GM21526 (cell line): ENCODE data around the gene CDHR5.
"Not testable (repeated sequence)": the region's sequence is repeated elsewhere in the genome, so short reads cannot be mapped to it uniquely, and the experiment has no call there.

Source experiments
- ATAC-seq: cut with Tn5 transposase; IDR thresholded peaks from one replicate; pipeline ENCODE4 v1.9.1; 2021; ENCODE audit warnings: moderate library complexity; ENCODE audit not compliant: unreplicated experiment, low FRiP score

Gene CDHR5

DNA sequence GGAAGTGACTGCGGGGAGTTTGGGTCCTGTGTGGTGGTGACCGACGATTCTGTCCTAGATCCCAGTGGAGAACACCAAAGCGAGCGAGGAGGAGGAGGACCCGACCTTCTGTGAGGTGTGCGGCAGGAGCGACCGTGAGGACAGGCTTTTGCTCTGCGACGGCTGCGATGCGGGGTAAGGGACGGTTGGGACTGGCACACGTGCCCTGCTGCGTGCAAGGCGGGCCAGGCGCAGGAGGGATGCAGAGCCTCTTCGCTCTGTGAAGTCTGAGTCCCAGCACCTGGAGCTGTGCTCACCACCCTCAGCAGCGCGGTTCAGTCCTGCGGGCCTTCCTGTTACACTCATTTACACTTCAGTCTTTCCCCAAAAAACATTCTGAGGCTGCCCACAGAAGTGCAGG lies 32.3 kb downstream of the CDHR5 start:
- no peak for ATAC-seq

DNA sequence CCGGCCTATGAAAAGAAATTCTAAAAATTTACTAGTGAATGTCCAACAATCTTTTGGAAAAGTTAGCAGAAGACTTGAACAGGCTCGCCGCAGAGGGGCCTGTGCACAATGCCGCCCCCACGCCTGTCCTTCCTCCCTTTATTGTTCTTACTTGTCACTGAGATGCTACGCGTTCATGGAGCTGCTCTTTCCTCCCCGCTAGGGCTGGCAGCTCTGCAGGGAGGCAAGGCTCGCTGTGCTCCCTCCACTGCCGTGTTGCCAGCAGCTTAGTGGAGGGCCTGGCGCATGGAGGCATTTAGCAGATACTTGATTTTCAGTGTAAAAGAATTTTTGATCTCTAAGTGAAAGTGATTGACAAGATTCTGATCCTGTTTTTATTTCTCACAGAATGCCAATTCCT lies 33.8 kb downstream of the CDHR5 start:
- ATAC-seq, result no peak

DNA sequence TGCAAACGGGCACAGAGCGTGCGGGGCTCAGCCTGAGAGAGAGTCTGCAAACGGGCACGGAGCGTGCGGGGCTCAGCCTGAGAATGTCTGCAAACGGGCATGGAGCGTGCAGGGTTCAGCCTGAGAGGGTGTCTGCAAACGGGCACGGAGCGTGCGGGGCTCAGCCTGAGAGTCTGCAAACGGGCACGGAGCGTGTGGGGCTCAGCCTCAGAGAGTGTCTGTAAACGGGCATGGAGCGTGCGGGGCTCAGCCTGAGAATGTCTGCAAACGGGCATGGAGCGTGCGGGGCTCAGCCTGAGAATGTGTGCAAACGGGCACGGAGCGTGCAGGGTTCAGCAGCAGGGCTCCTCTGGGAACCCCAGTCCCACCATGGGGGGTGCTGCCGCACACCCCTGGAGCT lies 35.0 kb downstream of the CDHR5 start:
- no peak for ATAC-seq

DNA sequence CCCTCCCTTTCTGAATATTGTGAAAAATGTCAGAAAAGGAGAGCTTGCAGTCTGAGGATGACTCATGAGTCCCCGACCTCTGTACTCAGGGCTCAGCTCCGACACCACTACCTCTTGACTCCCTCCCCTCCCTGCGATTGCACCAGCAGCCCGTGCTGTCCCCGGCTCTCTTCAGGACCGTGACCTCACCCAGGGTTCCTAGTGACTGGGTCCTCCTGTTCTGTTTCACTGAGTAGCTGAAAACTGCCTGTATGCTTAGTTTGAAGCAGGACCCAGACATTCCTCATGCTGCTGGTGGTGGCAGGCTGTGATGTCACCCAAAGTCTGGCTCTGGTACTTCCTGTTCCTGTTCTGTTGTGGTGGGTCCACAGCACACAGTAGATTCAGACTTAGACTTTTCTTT lies 36.8 kb downstream of the CDHR5 start:
- ATAC-seq, result no peak

DNA sequence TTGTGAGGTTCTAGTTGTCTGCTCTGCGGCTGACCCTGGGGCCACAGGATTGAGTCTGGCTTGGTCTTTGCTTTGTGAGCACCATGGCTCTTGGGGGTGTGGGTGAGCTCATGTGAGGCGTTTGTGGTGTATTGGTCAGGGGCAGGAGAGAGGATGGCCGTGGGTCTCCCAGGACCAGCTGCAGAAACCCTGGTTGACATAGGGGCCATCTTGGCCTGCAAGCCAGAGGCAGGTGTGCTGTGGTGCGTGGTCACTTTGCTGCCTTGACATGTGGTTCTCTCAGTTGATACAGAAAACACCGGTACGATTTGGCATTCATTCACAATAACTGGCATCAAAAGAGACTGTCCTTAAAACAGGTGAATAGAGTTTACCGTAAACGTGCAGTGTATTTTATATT lies 37.2 kb downstream of the CDHR5 start:
- no peak for ATAC-seq

DNA sequence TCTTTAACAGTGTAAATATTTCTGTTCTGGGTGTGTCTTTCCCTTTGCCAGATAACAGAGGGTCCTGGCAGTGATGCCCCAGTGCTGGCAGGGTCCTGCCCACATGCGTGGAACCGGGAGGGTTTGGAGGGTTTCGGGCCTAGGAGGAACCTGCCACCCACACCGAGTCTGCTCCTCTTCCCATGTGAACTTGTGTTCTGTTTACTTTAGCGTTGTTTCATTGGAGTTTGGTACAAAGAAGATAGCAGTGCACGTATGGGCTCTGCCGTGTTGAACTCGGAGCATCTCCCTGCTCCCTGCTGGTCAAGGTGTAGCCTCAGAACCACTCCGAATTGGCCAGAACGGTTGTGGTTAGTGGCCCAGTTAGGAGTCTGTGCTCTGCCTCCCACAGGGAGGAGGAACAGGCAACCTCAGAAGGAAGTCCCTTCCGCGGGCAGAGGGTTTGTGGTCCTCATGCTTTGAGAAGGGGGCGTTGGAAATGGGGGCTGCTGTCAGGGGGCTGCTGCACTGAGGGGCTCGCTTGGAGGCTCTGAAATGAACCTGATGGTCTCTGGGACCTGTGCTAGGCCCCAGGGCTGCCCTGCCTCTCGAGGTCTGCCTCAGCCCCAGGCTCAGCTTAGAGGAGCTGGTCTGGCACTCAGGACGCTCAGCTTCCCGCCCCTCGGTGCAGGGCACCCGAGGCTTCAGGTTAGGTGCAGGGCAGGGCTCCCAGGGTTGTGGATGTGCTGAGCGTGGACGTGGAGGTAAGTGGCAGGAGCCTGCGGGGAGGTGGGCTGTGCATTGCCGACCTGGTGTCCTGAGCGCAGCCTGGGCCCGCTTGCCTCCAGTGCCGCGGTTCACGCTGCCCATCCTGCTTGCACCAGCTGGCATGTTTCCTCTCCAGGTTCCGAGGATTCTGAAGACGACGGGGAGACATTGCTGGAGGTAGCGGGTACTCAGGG lies 38.1 kb downstream of the CDHR5 start:
- no peak for ATAC-seq

DNA sequence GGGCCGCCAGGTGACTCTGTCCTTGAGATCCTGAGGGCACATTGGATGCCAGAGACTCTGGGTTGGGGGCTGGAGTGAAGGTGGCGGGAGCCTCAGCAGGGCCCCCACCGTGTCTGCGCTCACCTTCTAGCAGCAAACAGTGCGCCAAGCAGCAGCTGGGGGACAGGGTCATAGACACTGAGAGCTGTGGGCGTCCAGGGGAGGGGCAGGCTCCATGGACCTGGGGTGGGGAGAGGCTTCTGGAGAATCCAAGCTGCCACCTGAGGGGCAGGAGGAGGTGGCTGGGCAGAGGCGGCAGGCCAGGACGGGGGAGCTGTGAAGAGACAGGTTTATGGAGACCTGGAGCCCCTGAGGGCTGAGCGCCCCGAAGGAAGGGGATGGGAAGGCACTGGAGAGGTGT lies 40.5 kb downstream of the CDHR5 start:
- no peak for ATAC-seq

DNA sequence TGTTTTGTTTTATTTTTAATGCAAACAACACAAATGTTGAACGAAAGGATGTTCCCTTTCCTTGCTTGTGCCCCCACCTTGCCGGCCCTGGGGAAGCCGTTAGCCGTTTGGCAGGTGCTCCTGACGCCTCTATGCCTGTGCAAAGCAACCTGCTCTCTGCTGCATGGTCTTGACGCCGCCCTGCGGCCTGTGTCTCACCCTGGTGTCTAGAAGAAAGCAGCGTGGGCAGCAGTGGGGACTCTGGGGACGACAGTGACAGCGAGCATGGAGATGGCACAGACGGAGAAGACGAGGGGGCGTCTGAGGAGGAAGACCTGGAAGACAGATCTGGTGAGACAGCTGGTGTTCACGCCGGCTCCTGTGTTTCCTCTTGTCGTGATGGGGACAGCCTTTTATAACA lies 43.0 kb downstream of the CDHR5 start:
- no peak for ATAC-seq

DNA sequence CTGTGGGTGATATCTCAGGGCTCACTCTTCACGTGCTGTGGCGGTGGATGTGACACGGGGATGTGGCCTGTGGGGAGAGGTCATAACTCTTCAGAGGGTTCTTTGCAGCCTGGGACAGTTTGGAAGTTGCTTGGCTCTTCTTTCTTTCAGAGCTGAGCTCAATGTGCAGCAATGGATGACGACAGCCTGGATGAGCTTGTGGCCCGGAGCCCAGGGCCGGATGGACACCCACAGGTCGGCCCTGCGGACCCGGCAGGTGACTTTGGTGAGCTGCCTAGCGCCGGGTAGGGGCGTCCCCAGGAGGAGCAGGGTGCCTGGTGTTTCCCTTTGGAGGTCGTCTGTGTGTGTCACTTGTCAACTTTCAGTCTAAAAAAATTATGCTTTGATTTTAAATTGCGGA lies 43.4 kb downstream of the CDHR5 start:
- no peak for ATAC-seq

DNA sequence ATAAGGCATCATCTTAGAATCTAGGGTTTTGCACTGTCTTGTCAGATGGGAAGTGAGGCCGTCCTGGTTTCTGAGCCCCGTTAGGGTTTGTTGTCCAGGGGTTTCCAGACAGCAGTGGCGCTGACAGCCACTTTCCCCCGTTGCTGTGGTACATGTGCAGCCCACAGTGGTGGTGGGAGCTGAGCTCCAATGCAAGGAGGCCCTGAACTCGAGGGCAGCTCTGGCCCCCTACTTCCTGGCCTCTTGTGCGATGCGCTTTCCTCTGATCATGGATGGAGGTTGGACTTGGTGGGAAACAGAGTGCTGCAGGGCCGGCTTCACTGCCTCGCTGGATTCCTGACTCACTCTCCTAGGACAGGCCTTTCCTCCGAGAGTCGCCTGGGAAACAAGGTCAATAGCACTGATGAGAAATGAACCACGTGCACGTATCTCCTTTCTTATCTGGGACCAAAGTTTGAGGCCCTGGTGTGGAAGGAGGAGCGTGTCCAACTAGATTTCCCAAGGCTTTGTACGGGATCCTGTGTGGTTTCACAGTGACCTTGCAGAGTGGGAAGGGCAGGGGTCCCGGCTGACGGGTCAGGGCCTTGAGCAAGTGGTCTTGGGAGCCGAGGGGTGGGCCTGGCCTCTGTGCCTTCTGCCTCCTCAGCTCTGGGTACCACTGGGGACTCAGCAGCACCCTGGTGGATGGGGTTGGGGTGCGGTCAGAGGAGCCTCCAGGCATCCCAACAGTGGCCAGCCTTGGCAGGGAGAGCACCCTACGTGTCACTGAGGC lies 44.7 kb downstream of the CDHR5 start:
- ATAC-seq, result no peak

DNA sequence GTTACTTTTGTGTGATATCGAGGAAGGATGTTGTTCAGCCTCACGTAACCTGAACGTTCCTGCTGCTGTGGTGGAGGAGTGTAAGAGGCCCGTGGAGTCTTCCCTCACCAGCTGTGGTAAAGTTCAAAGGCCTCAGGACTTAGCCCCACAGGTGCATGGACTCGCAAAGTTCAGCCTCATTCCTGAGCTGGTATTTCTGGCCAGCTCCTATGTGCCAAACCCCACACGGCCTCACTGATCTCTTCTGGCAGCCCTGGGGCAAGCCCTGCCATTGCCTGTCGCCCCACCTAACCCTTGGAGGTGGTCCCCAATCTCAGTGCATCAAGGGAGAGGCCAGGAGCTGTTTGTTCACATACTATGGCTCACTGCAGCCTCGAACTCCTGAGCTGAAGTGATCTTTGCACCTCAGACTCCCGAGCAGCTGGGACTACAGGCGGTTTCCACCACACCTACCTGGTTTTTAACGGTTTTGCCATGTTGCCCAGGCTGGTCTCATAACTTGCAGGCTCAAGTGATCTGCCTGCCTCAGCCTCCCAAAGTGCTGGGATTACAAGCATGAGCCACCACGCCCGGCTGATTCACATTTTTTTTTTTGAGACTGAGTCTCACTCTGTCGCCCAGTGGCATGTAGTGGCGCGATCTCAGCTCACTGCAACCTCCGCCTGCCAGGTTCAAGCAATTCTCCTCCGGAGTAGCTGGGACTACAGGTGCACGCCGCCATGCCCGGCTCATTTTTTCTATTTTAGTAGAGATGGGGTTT lies 46.3 kb downstream of the CDHR5 start:
- no peak for ATAC-seq

DNA sequence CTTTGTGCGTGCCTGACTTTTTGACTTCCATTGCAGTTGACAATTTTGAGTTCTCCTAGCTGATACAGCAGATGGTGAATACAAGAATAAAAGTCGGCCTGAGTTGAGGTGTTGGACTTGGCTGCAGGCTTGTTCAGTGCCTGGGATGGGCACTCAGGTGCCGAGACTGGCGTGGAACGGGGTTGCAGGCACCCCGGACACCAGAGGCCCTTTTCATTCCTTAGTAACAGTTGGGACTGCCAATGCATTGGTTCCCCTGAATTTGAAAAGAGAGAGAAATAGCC lies 47.2 kb downstream of the CDHR5 start:
- ATAC-seq, result no peak

DNA sequence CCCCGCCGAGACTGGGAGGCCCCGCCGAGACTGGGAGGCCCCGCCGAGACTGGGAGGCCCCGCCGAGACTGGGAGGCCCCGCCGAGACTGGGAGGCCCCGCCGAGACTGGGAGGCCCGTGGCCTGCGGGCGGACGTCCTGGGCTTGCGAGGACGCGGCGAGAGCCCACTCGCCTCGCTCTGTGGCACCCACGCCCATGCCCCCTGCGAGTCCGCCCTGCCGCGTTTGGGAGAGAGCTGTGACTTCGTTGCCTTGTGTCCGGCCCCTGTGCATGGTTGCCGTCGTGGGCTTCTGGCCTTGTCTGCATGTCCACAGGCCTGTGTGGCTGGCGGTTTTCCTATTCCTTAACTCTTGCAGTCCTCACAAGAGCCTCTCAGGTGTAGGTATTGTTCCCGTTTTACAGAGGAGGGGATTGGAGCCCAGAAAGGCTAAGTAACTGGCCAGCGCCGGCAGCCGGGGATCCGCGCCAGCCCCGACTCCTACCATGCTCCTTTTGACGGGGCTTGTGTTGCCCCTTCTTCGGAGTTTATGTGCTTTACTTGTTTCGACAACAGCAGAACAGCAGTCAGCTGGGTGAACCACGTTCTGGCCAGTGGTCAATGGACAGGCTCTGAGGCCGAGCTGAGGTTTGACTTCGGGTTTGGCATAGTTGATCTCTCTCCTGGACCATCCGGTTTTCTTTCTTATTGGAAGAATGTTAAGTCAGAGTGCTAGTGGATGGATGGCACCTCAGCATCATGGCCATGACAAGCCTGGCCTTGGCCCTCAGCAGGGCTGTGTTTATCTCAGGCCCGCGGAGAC lies 47.7 kb downstream of the CDHR5 start:
- no peak for ATAC-seq

DNA sequence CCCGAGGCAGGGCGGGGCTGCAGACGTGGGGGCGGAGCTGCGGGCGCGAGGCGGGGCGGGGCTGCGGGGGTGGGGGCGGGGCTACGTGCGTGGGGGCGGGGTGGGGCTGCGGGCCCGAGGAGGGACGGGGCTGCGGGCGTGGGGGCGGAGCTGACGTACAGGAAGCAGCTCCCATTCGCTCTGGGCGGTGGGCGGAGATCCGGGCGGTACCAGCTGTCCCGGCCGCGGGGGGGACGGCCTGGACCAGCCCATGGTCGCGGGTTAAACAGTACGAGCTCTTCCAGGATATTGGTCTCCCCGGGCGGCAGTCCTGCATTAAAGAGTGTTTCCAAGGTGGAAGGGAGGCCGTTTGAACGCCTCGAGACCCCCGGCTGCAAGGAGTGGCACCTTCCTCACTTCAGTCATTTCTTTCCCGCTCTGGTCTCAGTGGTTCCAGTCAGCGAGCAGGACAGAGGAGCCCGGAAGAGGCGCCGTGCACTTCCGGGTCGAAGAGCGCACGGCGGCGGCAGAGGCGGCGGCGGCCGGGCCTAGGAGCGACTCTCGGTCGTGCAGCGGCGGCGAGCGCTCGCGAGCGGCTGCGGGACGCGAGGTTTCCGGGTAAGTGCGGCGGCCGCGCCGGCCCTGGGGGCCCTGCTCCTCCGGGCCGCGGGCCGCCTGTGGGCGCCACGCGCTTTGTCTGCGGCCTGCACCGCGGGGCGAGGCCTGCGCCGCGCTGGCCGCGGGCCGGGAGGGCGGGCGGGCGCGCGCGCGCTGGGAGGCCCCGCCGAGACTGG lies 48.6 kb downstream of the CDHR5 start, which contains the start of gene PHRF1:
PHRF1 (plus strand) TSS at position 475 of the 773 bp plus-strand sequence. CDS start 5,043 bp downstream, outside the sequence.
- ATAC-seq, result peak; percentile 65

DNA sequence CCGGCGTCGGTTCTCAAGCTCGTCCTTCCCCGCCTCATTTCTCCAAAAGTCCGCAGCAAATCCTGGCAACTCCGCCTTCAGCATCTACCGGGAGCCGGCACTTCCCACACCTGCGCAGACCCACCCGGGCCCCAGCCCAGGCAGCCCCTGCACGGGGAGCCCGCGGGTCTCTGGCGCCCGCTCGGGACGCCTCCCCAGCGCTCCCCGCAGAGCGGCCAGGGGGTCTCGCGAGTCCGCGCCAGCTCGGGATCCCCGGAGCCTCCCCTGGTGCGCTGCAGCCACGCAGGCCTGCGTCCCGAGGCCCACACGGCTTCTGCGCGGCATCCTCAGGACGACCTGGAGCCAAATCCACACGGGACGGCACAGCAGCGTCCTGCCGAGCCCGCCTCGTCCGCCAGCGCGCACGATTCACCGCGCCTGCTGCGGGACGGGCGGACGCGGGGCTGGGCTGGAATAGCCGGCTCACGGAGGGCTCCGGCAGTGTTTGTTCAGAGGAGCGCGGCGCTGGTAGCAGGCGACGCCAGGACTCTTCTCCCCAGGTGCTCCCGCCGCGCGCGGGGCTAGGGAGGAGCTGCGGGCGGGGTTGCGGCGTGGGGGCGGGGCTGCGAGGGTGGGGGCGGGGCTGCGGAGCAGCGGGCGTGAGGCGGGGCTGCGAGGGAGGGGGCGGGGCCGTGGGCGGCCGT lies 49.3 kb downstream of the CDHR5 start:
- ATAC-seq, result peak; percentile 35

DNA sequence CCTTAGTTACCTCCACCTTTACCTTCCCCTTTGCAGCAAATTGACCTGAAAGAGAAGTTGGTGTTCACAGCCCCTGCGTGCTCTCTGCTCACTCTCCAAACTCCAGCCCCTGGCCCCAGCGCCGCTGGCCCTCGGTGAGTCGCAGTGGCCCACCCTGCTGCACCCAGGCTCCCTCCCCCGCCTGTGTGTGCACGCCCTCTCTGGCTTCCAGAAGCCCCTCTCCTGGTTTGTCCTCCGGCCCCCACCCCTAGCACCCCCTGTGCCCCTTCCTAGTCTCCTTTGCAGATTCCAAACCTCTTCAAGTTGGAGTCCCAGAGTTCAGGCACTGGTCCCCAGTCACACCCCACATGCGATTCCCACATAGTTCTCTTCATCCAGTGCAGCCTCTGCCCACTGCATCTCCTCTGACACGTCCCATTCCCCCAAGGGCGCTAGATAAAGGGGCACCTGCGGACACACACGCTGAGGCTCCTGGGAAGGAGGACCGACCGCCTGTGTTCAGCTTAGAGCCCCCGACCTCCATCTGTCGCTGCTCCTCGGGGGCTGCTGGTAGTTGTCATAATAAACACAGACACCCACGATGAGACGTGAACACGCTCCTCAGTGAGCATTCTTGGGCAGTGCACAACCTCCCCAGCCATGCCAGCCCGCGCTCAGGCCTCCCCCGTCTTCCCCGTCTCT lies 50.0 kb downstream of the CDHR5 start:
- ATAC-seq, result no peak

DNA sequence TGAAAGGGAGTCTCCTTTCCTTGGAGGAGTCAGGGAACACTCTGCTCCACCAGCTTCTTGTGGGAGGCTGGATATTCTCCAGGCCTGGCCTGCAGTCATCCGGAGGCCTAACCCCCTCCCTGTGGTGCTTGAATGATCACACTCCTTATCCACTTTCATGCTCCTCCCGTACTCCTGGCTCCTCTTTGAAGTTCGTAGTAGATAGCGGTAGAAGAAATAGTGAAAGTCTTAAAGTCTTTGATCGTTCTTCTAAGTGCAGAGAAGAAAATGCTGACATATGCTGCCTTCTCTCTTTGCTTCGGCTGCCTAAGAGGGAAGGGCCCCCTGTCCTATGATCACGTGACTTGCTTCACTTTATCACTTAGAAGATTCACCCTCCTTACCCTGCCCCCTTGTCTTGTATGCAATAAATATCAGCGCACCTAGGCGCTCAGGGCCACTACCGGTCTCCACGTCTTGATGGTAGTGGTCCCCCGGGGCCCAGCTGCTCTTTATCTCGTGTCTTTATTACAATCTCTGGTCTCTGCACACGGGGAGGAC lies 50.7 kb downstream of the CDHR5 start:
- ATAC-seq, result not testable (repeated sequence)

DNA sequence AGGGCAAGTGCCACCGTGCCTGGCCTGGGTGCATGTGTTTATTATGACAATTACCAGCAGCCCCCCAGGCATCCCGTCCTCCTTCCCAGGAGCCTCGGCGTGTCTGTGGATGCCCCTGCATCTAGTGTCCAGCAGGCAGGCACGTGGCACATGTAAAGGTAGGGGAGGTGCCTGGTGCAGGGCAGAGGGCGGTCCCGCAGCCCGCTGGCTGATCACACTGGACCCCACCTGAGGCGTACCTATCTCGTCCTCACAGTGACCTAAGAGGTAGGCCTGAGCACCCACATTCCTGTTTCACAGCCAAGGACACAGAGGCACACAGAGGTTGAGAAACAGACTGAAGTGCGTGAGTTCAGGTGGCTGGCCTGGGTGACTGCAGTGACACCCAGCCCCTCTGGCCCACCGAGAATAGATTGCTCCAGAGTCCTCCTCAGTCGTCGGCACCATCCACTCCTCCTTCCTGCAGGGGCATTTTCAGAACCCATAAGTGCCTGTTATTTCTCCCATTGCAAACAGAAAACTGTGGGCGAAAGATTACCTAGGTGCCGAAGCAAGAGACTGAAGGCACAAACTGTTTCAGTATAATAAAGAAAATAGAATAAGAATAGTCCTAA lies 51.5 kb downstream of the CDHR5 start:
- ATAC-seq, result no peak
